ENCODE data around the gene LYPD6B. TPM values are rescaled to one million over a fixed set of nuclear protein-coding genes. Genes with fewer than 3 reads are reported as not detected.

LYPD6B gene
- total RNA-seq, 1 experiment from 2014 or later, result 2.0 TPM

- H3K27me3 Mint-ChIP-seq (ENCODE audit: low read depth), result no peaks in the 10 kb centered on the region; the same call in 1 of the 2 replicates
- H3K36me3 Mint-ChIP-seq (ENCODE audit: insufficient read depth in 1 of 3, low read depth in 3 of 3), result no peaks in the 10 kb centered on the region
- Histone ChIP-seq H2BK15ac (ENCODE audit: low read depth, low read length) (no peak overlapping the region), H3K9ac (ENCODE audit: extremely low read depth, insufficient read length, low read length) (no peak overlapping the region), H2BK20ac (ENCODE audit: low read depth, low read length, poor library complexity, severe bottlenecking) (no peak overlapping the region), H4K5ac (ENCODE audit: insufficient read length, low read depth, low read length) (no peak overlapping the region), H3K79me2 (ENCODE audit: insufficient read depth, low read length) (no peaks in the 10 kb centered on the region), H2BK120ac (ENCODE audit: low read depth, low read length, poor library complexity, severe bottlenecking) (no peak overlapping the region), H2BK5ac (ENCODE audit: insufficient read length, low read length) (no peak overlapping the region), H3K27me3 (ENCODE audit: insufficient read depth, low read length) (no peaks in the 10 kb centered on the region), H4K91ac (ENCODE audit: insufficient read length, low read depth, low read length) (no peak overlapping the region), H3K23me2 (ENCODE audit: insufficient read length, low read depth, low read length, poor library complexity, severe bottlenecking) (no peaks in the 10 kb centered on the region), H3K23ac (ENCODE audit: insufficient read length, low read depth, low read length) (no peak overlapping the region), H3K14ac (ENCODE audit: insufficient read depth, low read length) (no peak overlapping the region), H4K8ac (replicated peaks; ENCODE audit: insufficient read length, low read depth, low read length) (no peak overlapping the region), H2AK5ac (ENCODE audit: insufficient read length, low read length) (no peak overlapping the region), H3K4me2 (ENCODE audit: insufficient read depth, insufficient read length, low read length) (no peak overlapping the region), H3K4me1 (ENCODE audit: insufficient read depth, low read length) (no peaks in the 10 kb centered on the region; the same call in 1 of the 2 replicates), H3K79me1 (ENCODE audit: insufficient read depth, low read depth, low read length, poor library complexity, severe bottlenecking) (no peaks in the 10 kb centered on the region), H3T11ph (ENCODE audit: low read length) (no peak overlapping the region), H3K9me3 (ENCODE audit: control insufficient read depth, low read depth, low read length) (no peaks in the 10 kb centered on the region), H4K20me1 (ENCODE audit: control insufficient read depth, insufficient read depth, insufficient read length) (no peaks in the 10 kb centered on the region), H2BK12ac (ENCODE audit: insufficient read length, low read depth, low read length) (no peak overlapping the region), H3K18ac (ENCODE audit: insufficient read length, low read depth, low read length) (no peak overlapping the region), H3K27ac (ENCODE audit: insufficient read length, low read depth, low read length) (no peak overlapping the region), H3K4ac (ENCODE audit: low read depth, low read length) (no peak overlapping the region), H3K56ac (ENCODE audit: insufficient read length, low read depth, low read length) (no peak overlapping the region), H2AFZ (ENCODE audit: low read length) (no peak overlapping the region)
- DNase-seq, result no peak
- H3K4me1 Mint-ChIP-seq, result peaks cover 14% of the 10 kb centered on the region in 2 experiments
- H3K27ac Mint-ChIP-seq, result no peak overlapping the region
- no peak overlapping the region for H3K4me3 Mint-ChIP-seq
- TF ChIP-seq, protein P1, sequence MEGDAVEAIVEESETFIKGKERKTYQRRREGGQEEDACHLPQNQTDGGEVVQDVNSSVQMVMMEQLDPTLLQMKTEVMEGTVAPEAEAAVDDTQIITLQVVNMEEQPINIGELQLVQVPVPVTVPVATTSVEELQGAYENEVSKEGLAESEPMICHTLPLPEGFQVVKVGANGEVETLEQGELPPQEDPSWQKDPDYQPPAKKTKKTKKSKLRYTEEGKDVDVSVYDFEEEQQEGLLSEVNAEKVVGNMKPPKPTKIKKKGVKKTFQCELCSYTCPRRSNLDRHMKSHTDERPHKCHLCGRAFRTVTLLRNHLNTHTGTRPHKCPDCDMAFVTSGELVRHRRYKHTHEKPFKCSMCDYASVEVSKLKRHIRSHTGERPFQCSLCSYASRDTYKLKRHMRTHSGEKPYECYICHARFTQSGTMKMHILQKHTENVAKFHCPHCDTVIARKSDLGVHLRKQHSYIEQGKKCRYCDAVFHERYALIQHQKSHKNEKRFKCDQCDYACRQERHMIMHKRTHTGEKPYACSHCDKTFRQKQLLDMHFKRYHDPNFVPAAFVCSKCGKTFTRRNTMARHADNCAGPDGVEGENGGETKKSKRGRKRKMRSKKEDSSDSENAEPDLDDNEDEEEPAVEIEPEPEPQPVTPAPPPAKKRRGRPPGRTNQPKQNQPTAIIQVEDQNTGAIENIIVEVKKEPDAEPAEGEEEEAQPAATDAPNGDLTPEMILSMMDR (conservative IDR thresholded peaks at IDR 0.05), result no peak
- H3K9me3 Mint-ChIP-seq, result no peaks in the 10 kb centered on the region; a peak in 2 of 5 replicates
- no CpG with 5 or more reads among the region's 3 CpGs for WGBS (ENCODE audit: extremely low coverage, insufficient read length, low lambda C conversion rate)
Measured at GRCh38 chr2:149261692-149262091, 223.2 kb downstream of the LYPD6B start.

Other genes starting within 250 kb of the LYPD6B start
- gene KIF5C, start 163.5 kb upstream of the LYPD6B start, total RNA-seq (2021), result 52.9 TPM in 2 replicates

All from H9 (cell line).